ENCODE results near the gene MACROD2. TPM values are rescaled to one million over a fixed set of nuclear protein-coding genes. Genes with fewer than 3 reads are reported as not detected.

MACROD2 gene
- total RNA-seq, 2 donors from 2014 or later, result 0.94 to 10.4 TPM

GRCh38 chr20:14947946-14948345, 952.6 kb downstream of the MACROD2 start:
- H3K36me3 ChIP-seq, result no peaks in the 10 kb centered on the region
- H3K4me1 ChIP-seq, result no peaks in the 10 kb centered on the region
- H3K27ac ChIP-seq, result no peak overlapping the region
- H3K9me3 ChIP-seq, result no peaks in the 10 kb centered on the region
- no peak for DNase-seq (ENCODE audit: low spot score)
- no peak overlapping the region for H3K4me3 ChIP-seq
- H3K27me3 ChIP-seq, result no peaks in the 10 kb centered on the region
- TF ChIP-seq CTCF (IDR thresholded peaks at IDR 0.05), result no peak

DNA sequence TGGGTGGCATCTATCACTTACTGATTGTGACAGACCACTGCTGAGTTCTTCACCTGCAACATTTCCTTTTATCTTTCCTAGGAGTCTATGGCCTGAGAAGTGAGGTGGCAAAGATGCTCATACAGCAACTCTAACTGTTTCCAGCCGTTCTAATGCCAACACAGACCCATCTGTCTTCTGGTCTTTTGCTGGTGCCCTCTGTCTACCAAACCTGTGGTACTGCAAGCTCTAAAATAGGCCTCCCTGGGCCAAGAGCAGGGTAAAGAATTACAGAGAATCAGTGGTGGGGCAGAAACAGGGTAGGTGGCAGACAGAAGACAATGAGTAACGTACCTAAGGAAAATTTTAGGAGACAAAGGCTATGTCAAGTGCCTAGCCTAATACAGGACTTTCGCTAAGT, 953.1 kb downstream of the MACROD2 start:
- TF ChIP-seq CTCF (IDR thresholded peaks at IDR 0.05), result no peak
- Histone ChIP-seq H3K27ac (no peak overlapping the region), H3K27me3 (no peaks in the 10 kb centered on the region), H3K4me3 (no peak overlapping the region), H3K36me3 (no peaks in the 10 kb centered on the region), H3K9me3 (no peaks in the 10 kb centered on the region), H3K4me1 (no peaks in the 10 kb centered on the region)
- no peak for DNase-seq (ENCODE audit: low spot score)

DNA sequence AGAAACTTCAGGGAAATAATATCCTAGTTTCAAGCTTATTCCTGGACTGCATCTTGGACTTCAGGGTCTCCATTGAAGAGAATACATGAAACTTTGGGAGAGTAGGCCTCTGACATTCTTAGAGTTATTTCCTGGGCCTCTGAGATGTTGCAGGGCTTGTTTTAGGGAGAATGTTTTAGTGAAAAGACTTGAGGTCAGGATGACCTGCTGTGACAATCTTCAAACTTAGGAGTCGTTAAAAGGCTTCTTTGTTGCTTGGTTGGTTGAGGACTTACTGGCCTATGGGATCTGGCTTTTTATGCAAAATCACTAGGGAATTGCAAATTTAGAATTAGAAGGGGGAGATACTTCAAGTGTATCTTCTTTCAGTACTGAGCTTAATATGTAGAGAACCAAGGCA, 955.3 kb downstream of the MACROD2 start:
- no peak for DNase-seq (ENCODE audit: low spot score)
- H3K27me3 ChIP-seq, result no peaks in the 10 kb centered on the region
- no peaks in the 10 kb centered on the region for H3K9me3 ChIP-seq
- H3K36me3 ChIP-seq, result no peaks in the 10 kb centered on the region
- H3K4me3 ChIP-seq, result no peak overlapping the region
- H3K27ac ChIP-seq, result no peak overlapping the region
- TF ChIP-seq CTCF (IDR thresholded peaks at IDR 0.05), result no peak
- H3K4me1 ChIP-seq, result no peaks in the 10 kb centered on the region

DNA sequence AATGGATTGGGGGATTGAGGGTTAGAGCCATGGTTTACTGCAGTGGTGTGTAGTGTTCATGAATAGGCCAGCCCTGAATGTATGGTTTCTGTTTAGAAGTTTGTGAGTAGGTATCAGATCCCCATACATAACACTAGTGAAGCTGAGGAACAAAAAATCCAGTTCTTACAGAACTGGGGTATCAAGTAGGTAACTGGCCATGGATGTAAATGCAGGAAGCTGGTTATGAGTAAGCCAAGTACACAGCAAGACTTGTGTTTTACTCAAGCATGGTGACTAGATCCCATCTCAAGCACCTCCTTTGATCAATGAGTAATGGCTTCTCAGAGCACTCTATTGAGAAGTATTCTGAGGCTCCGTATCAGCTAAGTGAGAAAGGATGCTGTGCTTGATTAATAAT, 955.8 kb downstream of the MACROD2 start:
- no peak overlapping the region for H3K4me3 ChIP-seq
- no peak for DNase-seq (ENCODE audit: low spot score)
- no peaks in the 10 kb centered on the region for H3K36me3 ChIP-seq
- H3K27me3 ChIP-seq, result no peaks in the 10 kb centered on the region
- H3K4me1 ChIP-seq, result no peaks in the 10 kb centered on the region
- H3K9me3 ChIP-seq, result no peaks in the 10 kb centered on the region
- no peak overlapping the region for H3K27ac ChIP-seq
- no peak for TF ChIP-seq CTCF (IDR thresholded peaks at IDR 0.05)

GRCh38 chr20:14951707-14952418, 956.5 kb downstream of the MACROD2 start:
- Histone ChIP-seq H3K4me1 (no peaks in the 10 kb centered on the region), H3K27me3 (no peaks in the 10 kb centered on the region), H3K27ac (no peak overlapping the region), H3K9me3 (no peaks in the 10 kb centered on the region), H3K4me3 (no peak overlapping the region), H3K36me3 (no peaks in the 10 kb centered on the region)
- DNase-seq (ENCODE audit: low spot score), result no peak
- TF ChIP-seq CTCF (IDR thresholded peaks at IDR 0.05), result no peak

- no peak for DNase-seq (ENCODE audit: low spot score)
- H3K4me1 ChIP-seq, result no peaks in the 10 kb centered on the region
- TF ChIP-seq CTCF (IDR thresholded peaks at IDR 0.05), result no peak
- H3K27me3 ChIP-seq, result no peaks in the 10 kb centered on the region
- H3K36me3 ChIP-seq, result no peaks in the 10 kb centered on the region
- no peaks in the 10 kb centered on the region for H3K9me3 ChIP-seq
- no peak overlapping the region for H3K4me3 ChIP-seq
- no peak overlapping the region for H3K27ac ChIP-seq
These were observed 958.4 kb downstream of the MACROD2 start for GRCh38 chr20:14953736-14954135.

Measured in right atrium auricular region (tissue), 2 donors.